ENCODE measurements around the gene DENND1A.
"Not testable (repeated sequence)": the region's sequence is repeated elsewhere in the genome, so short reads cannot be mapped to it uniquely, and the experiment has no call there.

The DENND1A gene

GRCh38 chr9:123645126-123645525 is 284.8 kb downstream of the DENND1A start:
- DNase-seq, result no peak

GRCh38 chr9:123643518-123643917 is 286.4 kb downstream of the DENND1A start:
- no peak for DNase-seq

GRCh38 chr9:123642291-123643278 is 287.3 kb downstream of the DENND1A start:
- peak; percentile 95 for DNase-seq

- no peak for DNase-seq
Observed at GRCh38 chr9:123640792-123641222, 289.1 kb downstream of the DENND1A start.

- no peak for DNase-seq
Observed at GRCh38 chr9:123639743-123640142, 290.2 kb downstream of the DENND1A start.

- no peak for DNase-seq
Observed at GRCh38 chr9:123637945-123638634, 291.8 kb downstream of the DENND1A start.

- no peak for DNase-seq
Observed at GRCh38 chr9:123637606-123637944, 292.4 kb downstream of the DENND1A start.

- DNase-seq, result not testable (repeated sequence)
Observed at GRCh38 chr9:123636805-123637204, 293.1 kb downstream of the DENND1A start.

GRCh38 chr9:123631862-123632261 is 298.1 kb downstream of the DENND1A start:
- DNase-seq, result no peak

- DNase-seq, result no peak
Observed at GRCh38 chr9:123630233-123630632, 299.7 kb downstream of the DENND1A start.

- DNase-seq, result no peak
Observed at GRCh38 chr9:123629531-123629930, 300.4 kb downstream of the DENND1A start.

- no peak for DNase-seq
Observed at GRCh38 chr9:123622711-123623241, 307.1 kb downstream of the DENND1A start.

GRCh38 chr9:123620239-123620638 is 309.7 kb downstream of the DENND1A start:
- DNase-seq, result no peak

GRCh38 chr9:123617952-123618678 is 311.8 kb downstream of the DENND1A start:
- DNase-seq, result no peak

GRCh38 chr9:123617286-123617685 is 312.6 kb downstream of the DENND1A start:
- no peak for DNase-seq

GRCh38 chr9:123616707-123617106 is 313.2 kb downstream of the DENND1A start:
- DNase-seq, result no peak

- DNase-seq, result no peak
Observed at GRCh38 chr9:123615381-123615780, 314.5 kb downstream of the DENND1A start.

GRCh38 chr9:123614306-123615263 is 315.3 kb downstream of the DENND1A start:
- peak; percentile 78 for DNase-seq

GRCh38 chr9:123611226-123611625 is 318.7 kb downstream of the DENND1A start:
- DNase-seq, result no peak

- no peak for DNase-seq
Observed at GRCh38 chr9:123609844-123610243, 320.1 kb downstream of the DENND1A start.

- no peak for DNase-seq
Observed at GRCh38 chr9:123608104-123608503, 321.8 kb downstream of the DENND1A start.

- DNase-seq, result no peak
Observed at GRCh38 chr9:123607479-123607878, 322.4 kb downstream of the DENND1A start.
